Gastrocnemius medialis (tissue), 4 donors: ENCODE results near the gene UCN3. TPM values are rescaled to one million over a fixed set of nuclear protein-coding genes. Genes with fewer than 3 reads are reported as not detected.

Source experiments
- ATAC-seq, 2 donors: fragments of 150-250 bp; one replicate each; pipeline ENCODE4 v1.9.1; 2016
- DNase-seq, 2 donors: peaks; one replicate each; pipeline ENCODE4 v3.0.0-alpha.2; 2019
- H3K27ac ChIP-seq, 4 donors: fragments of 200-600 bp; sonication (generic); 1 replicate in 1 of 4; 2 replicates in 3 of 4; pipeline ENCODE4 v1.5.1; 2016 to 2018; ENCODE audit warnings: mild to moderate bottlenecking in 2 of 4, moderate library complexity in 1 of 4
- H3K27me3 ChIP-seq, 3 donors: fragments of 200-600 bp; sonication (generic) in 2 of 3; 1 replicate in 1 of 3; 2 replicates in 2 of 3; pipeline versions ENCODE4 v1.5.1 to v1.6.0; 2016 to 2019; ENCODE audit warnings: mild to moderate bottlenecking in 1 of 3, moderate library complexity in 1 of 3
- H3K36me3 ChIP-seq, 2 donors: fragments of 200-600 bp; sonication (generic) in 1 of 2; one replicate each; pipeline ENCODE4 v1.5.1; 2017 to 2018
- H3K4me1 ChIP-seq, 2 donors: fragments of 200-600 bp; sonication (generic) in 1 of 2; one replicate each; pipeline ENCODE4 v1.5.1; 2016 to 2017; ENCODE audit warnings: mild to moderate bottlenecking in 2 of 2
- H3K4me3 ChIP-seq, 4 donors: fragments of 200-600 bp; sonication (generic) in 3 of 4; 1 replicate in 1 of 4; 2 replicates in 3 of 4; pipeline ENCODE4 v1.5.1; 2016 to 2019; ENCODE audit warnings: mild to moderate bottlenecking in 2 of 4
- H3K9me3 ChIP-seq, 3 donors: fragments of 200-600 bp; sonication (generic) in 2 of 3; 1 replicate in 1 of 3; 2 replicates in 2 of 3; pipeline ENCODE4 v1.5.1; 2016 to 2019
- POLR2A ChIP-seq, 2 donors: fragments of 450-650 bp; IDR thresholded peaks; one replicate each; pipeline ENCODE4 v1.6.1; 2017; ENCODE audit warnings: antibody characterized with exemption in 2 of 2, mild to moderate bottlenecking in 2 of 2, moderate library complexity in 2 of 2
- in situ Hi-C, 4 donors: fragments of 200-750 bp; cut with MboI; loops; one replicate each; pipeline versions ENCODE4 v1.15.0 to v1.8.0; 2017; ENCODE audit warnings: low sequenced_read_pairs in 4 of 4
- intact Hi-C: fragments of 100-400 bp; cut with DNase I; formaldehyde crosslinking; loops from one replicate; pipeline ENCODE4 v1.15.1; 2023; ENCODE audit warnings: low total_unique reads
- total RNA-seq, 4 donors: library from RNA; depleted of rRNA; stranded (reverse); fragments of >200 nt; gene quantifications; one replicate each; pipeline versions ENCODE4 v1.1.0 to v1.2.3, GENCODE V29; 2016
- TF ChIP-seq, protein P1 (sequence below), 5 experiments: fragments of 450-650 bp in 3 of 5; fragments of 200-600 bp in 2 of 5; sonication (generic) in 2 of 5; IDR thresholded peaks in 4 of 5; conservative IDR thresholded peaks in 1 of 5; 1 replicate in 4 of 5; 2 replicates in 1 of 5; pipeline ENCODE4 v1.5.1; 2016 to 2019; ENCODE audit warnings: antibody characterized with exemption in 5 of 5, mild to moderate bottlenecking in 3 of 5, moderate library complexity in 3 of 5

Gene UCN3
- total RNA-seq, 4 donors from 2014 or later = not detected

DNA sequence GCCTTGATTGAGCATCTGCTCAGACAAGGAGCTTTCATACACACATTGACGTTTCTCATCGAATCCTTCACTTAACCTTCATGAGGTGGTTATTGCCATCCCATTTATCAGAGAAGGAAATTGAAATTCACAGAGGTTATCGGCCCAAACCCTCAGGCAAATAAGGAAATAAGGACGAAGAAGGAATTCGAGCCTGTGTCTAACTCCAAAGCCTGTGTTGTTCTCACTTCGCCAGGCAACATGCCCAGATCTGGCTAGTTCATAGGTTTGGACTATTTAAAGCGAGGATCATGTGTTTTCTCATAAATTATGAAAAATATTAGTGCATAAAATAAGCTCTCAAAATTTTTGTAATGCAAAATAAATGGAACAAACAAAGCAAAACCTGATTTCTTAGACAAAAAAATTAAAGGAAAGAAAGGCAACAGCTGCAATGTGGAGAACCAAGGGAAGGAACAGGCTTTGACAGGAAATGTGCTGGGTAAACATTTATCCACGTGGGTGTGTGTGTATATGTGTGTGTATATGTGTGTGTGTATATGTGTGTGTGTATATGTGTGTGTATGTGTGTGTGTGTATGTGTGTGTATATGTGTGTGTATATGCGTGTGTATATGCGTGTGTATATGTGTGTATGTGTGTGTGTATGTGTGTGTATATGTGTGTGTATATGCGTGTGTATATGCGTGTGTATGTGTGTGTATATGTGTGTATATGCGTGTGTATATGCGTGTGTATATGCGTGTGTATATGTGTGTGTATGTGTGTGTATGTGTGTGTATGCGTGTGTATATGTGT, 4.8 kb downstream of the UCN3 start:
- no peaks in the 10 kb centered on the region for H3K4me1 ChIP-seq
- TF ChIP-seq, protein P1, sequence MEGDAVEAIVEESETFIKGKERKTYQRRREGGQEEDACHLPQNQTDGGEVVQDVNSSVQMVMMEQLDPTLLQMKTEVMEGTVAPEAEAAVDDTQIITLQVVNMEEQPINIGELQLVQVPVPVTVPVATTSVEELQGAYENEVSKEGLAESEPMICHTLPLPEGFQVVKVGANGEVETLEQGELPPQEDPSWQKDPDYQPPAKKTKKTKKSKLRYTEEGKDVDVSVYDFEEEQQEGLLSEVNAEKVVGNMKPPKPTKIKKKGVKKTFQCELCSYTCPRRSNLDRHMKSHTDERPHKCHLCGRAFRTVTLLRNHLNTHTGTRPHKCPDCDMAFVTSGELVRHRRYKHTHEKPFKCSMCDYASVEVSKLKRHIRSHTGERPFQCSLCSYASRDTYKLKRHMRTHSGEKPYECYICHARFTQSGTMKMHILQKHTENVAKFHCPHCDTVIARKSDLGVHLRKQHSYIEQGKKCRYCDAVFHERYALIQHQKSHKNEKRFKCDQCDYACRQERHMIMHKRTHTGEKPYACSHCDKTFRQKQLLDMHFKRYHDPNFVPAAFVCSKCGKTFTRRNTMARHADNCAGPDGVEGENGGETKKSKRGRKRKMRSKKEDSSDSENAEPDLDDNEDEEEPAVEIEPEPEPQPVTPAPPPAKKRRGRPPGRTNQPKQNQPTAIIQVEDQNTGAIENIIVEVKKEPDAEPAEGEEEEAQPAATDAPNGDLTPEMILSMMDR (IDR thresholded peaks at IDR 0.05 in 4 of 5, conservative IDR thresholded peaks at IDR 0.05 in 1 of 5) = no peak
- no peak for TF ChIP-seq POLR2A (IDR thresholded peaks at IDR 0.05)
- ATAC-seq = no peak
- no peak overlapping the region for H3K27ac ChIP-seq
- intact Hi-C loops (no loop called here), in situ Hi-C loops (no loop called here)
- no peaks in the 10 kb centered on the region for H3K9me3 ChIP-seq
- no peak overlapping the region for H3K4me3 ChIP-seq
- H3K36me3 ChIP-seq = no peaks in the 10 kb centered on the region
- DNase-seq = no peak
- H3K27me3 ChIP-seq = peaks cover 4 to 16% (median 8%) of the 10 kb centered on the region in 3 donors

DNA sequence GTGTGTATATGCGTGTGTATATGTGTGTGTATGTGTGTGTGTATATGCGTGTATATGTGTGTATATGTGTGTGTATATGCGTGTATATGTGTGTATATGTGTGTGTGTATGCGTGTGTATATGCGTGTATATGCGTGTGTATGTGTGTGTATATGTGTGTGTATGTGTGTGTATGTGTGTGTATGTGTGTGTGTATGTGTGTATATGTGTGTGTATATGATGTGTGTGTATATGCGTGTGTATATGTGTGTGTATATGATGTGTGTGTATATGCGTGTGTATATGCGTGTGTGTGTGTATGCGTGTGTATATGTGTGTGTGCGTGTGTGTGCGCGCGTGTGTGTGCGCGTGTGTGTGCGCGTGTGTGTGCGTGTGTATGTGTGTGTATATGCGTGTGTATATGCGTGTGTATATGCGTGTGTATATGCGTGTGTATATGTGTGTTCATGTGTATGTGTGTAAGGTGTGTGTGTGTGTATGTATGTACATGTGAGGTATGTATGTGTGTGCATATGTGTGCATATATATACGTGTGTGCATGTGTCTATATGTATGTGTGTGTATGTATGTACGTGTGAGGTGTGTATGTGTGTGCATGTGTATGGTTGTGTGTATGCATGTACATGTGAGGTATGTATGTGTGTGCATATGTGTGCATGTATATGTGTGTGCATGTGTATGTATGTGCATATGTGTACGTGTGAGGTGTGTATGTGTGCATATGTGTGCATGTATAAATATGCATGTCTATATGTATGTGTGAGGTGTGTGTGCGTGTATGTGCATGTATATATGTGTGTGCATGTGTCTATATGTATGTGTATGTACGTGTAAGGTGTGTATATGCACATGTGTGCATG, 6.0 kb downstream of the UCN3 start:
- intact Hi-C loops = no loop called here

DNA sequence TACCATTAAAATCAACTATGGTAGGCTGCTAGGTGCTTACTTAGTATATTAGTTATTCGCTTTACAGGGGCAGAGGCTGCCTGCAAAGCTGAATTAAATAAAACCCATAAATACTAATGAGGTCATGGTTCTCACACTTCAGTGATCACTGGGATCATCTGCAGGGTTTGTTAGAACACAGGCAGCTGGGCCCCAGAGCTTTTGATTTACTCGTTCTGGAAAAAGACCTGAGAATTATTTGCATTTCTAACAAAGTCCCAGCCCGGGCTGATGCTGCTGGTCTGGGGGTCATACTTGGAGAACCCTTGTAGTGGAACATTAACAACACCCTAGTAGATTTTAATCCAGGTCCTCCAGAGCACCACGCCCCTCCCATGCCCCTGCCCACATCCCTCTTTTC, 8.5 kb downstream of the UCN3 start:
- no peak for DNase-seq
- no peak for ATAC-seq
- in situ Hi-C loops = no loop called here

More for the DNA sequence above, 6.0 kb downstream of the UCN3 start:
- ATAC-seq (no peak), DNase-seq (no peak)
- TF ChIP-seq, protein P1 (IDR thresholded peaks at IDR 0.05 in 4 of 5, conservative IDR thresholded peaks at IDR 0.05 in 1 of 5) = no peak
- TF ChIP-seq POLR2A (IDR thresholded peaks at IDR 0.05) = no peak
- in situ Hi-C loops = no loop called here
- Histone ChIP-seq H3K4me1 (no peaks in the 10 kb centered on the region), H3K9me3 (no peaks in the 10 kb centered on the region), H3K36me3 (no peaks in the 10 kb centered on the region), H3K27ac (no peak overlapping the region), H3K4me3 (no peak overlapping the region), H3K27me3 (peaks cover 0 to 4% (median 2%) of the 10 kb centered on the region in 3 donors)

DNA sequence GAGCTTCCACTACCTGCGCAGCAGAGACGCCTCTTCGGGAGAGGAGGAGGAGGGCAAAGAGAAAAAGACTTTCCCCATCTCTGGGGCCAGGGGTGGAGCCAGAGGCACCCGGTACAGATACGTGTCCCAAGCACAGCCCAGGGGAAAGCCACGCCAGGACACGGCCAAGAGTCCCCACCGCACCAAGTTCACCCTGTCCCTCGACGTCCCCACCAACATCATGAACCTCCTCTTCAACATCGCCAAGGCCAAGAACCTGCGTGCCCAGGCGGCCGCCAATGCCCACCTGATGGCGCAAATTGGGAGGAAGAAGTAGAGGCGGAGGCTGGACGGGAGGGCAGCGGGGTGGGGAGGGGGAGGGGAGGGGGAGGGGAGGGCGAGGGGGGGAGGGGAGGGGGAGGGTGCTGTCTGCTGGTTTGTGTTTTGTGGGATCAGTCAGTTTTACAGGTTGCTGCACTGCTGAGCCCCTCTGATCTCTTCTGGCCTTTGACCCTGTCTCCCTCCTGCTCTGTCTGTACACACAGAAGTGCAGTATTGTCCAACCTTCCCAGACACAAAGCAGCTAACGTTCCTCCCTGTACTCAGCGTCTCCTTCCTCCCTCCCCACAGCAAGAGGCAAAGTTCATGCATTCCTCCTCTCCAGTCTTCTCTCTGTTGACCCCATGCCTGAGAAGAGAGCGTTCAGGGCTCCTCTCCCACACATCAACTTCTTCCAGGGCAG, 9.3 kb downstream of the UCN3 start:
- no peak overlapping the region for H3K4me3 ChIP-seq
- no peak overlapping the region for H3K27ac ChIP-seq
- in situ Hi-C loops (no loop called here), intact Hi-C loops (no loop called here)
- DNase-seq (no peak), ATAC-seq (no peak)
- H3K36me3 ChIP-seq = no peaks in the 10 kb centered on the region
- H3K9me3 ChIP-seq = no peaks in the 10 kb centered on the region
- no peaks in the 10 kb centered on the region for H3K27me3 ChIP-seq
- H3K4me1 ChIP-seq = no peaks in the 10 kb centered on the region
- no peak for TF ChIP-seq POLR2A (IDR thresholded peaks at IDR 0.05)
- TF ChIP-seq, protein P1 (IDR thresholded peaks at IDR 0.05 in 4 of 5, conservative IDR thresholded peaks at IDR 0.05 in 1 of 5) = no peak

More for the DNA sequence above, 8.5 kb downstream of the UCN3 start:
- intact Hi-C loops = no loop called here
- Histone ChIP-seq H3K27ac (no peak overlapping the region), H3K27me3 (no peaks in the 10 kb centered on the region), H3K4me1 (no peaks in the 10 kb centered on the region), H3K9me3 (no peaks in the 10 kb centered on the region), H3K36me3 (no peaks in the 10 kb centered on the region), H3K4me3 (no peak overlapping the region)
- TF ChIP-seq, protein P1 (IDR thresholded peaks at IDR 0.05 in 4 of 5, conservative IDR thresholded peaks at IDR 0.05 in 1 of 5) = no peak
- no peak for TF ChIP-seq POLR2A (IDR thresholded peaks at IDR 0.05)
